Esophagus squamous epithelium (tissue), 5 donors: ENCODE results near the gene PTPRD. TPM values are rescaled to one million over a fixed set of nuclear protein-coding genes. Genes with fewer than 3 reads are reported as not detected.

Source experiments
- DNase-seq: peaks from one replicate; lab custom pipeline; 2025; lab: John Stamatoyannopoulos, UW
- H3K27ac ChIP-seq, 4 donors: fragments of 200-600 bp; sonication (generic); one replicate each; pipeline ENCODE4 v1.5.1; 2016 to 2019; ENCODE audit warnings: mild to moderate bottlenecking in 1 of 4
- H3K27me3 ChIP-seq, 4 donors: fragments of 200-600 bp; sonication (generic); 1 replicate in 3 of 4; 2 replicates in 1 of 4; pipeline versions ENCODE4 v1.5.1 to v1.6.0; 2017 to 2021; ENCODE audit warnings: antibody characterized with exemption in 1 of 4
- H3K36me3 ChIP-seq, 3 donors: fragments of 200-600 bp; sonication (generic); one replicate each; pipeline ENCODE4 v1.5.1; 2016 to 2019
- H3K4me1 ChIP-seq, 3 donors: fragments of 200-600 bp; sonication (generic); one replicate each; pipeline ENCODE4 v1.5.1; 2017 to 2019
- H3K4me3 ChIP-seq, 4 donors: fragments of 200-600 bp; sonication (generic); 1 replicate in 3 of 4; 2 replicates in 1 of 4; pipeline ENCODE4 v1.5.1; 2016 to 2019; ENCODE audit warnings: mild to moderate bottlenecking in 2 of 4, moderate library complexity in 1 of 4
- H3K9me3 ChIP-seq, 3 donors: fragments of 200-600 bp; sonication (generic); one replicate each; pipeline ENCODE4 v1.5.1; 2016 to 2019
- POLR2A ChIP-seq, 4 donors: fragments of 450-650 bp; IDR thresholded peaks; one replicate each; pipeline ENCODE4 v1.6.1; 2017; ENCODE audit warnings: antibody characterized with exemption in 4 of 4, mild to moderate bottlenecking in 4 of 4, moderate library complexity in 3 of 4
- WGBS, 2 donors: methylation state at CpG; one replicate each; pipeline ENCODE4 v1.1.5; 2018; 5-methylcytosine and 5-hydroxymethylcytosine counted together
- intact Hi-C: fragments of 100-400 bp; cut with DNase I; formaldehyde crosslinking; loops from one replicate; pipeline ENCODE4 v1.15.0; 2022
- total RNA-seq, 4 donors: library from RNA; depleted of rRNA; stranded (reverse); fragments of >200 nt; gene quantifications; one replicate each; pipeline ENCODE4 v1.1.0, GENCODE V29; 2016
- TF ChIP-seq, protein P1 (sequence below), 6 experiments: fragments of 450-650 bp in 4 of 6; fragments of 200-600 bp in 2 of 6; sonication (generic) in 2 of 6; IDR thresholded peaks; one replicate each; pipeline ENCODE4 v1.5.1; 2016 to 2019; ENCODE audit warnings: antibody characterized with exemption in 6 of 6, mild to moderate bottlenecking in 4 of 6, moderate library complexity in 4 of 6
- donor health status: DM: yes; HTN: yes; CAD: no.

The PTPRD gene
- total RNA-seq, 4 donors from 2014 or later, result 0.23 to 16.3 (median 6.6) TPM

DNA sequence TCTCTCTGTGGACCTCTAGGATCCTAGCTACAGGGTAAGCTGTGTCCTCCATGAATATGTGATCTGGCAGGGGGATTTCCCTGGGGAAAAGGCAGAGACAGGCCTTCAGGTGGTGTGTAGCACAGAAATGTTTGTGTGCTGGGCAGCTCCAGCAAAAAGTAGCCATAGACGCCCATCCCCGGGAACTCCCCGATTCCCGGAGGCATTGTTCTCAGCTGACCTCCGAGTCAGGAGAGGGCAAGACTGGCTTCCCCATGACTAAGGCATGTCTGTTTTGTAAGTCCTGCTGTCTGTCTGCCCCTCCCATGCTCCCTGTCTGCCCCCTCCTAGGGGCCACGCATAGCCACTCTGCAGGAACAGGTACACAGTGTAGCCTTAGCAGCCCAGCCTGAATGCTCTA, 834.5 kb downstream of the PTPRD start:
- 89% methylated on average over 6 of the region's 6 CpGs; no CpG with 5 or more reads in 1 of the 2 donors for WGBS, 2 donors
- no peak overlapping the region for H3K27ac ChIP-seq
- no peak for TF ChIP-seq POLR2A (IDR thresholded peaks at IDR 0.05)
- TF ChIP-seq, protein P1, sequence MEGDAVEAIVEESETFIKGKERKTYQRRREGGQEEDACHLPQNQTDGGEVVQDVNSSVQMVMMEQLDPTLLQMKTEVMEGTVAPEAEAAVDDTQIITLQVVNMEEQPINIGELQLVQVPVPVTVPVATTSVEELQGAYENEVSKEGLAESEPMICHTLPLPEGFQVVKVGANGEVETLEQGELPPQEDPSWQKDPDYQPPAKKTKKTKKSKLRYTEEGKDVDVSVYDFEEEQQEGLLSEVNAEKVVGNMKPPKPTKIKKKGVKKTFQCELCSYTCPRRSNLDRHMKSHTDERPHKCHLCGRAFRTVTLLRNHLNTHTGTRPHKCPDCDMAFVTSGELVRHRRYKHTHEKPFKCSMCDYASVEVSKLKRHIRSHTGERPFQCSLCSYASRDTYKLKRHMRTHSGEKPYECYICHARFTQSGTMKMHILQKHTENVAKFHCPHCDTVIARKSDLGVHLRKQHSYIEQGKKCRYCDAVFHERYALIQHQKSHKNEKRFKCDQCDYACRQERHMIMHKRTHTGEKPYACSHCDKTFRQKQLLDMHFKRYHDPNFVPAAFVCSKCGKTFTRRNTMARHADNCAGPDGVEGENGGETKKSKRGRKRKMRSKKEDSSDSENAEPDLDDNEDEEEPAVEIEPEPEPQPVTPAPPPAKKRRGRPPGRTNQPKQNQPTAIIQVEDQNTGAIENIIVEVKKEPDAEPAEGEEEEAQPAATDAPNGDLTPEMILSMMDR (IDR thresholded peaks at IDR 0.05), result no peak
- H3K9me3 ChIP-seq, result no peaks in the 10 kb centered on the region
- no peak overlapping the region for H3K4me3 ChIP-seq
- DNase-seq, result no peak
- intact Hi-C loops, result no loop called here
- no peaks in the 10 kb centered on the region for H3K27me3 ChIP-seq
- H3K36me3 ChIP-seq, result no peaks in the 10 kb centered on the region
- no peaks in the 10 kb centered on the region for H3K4me1 ChIP-seq

DNA sequence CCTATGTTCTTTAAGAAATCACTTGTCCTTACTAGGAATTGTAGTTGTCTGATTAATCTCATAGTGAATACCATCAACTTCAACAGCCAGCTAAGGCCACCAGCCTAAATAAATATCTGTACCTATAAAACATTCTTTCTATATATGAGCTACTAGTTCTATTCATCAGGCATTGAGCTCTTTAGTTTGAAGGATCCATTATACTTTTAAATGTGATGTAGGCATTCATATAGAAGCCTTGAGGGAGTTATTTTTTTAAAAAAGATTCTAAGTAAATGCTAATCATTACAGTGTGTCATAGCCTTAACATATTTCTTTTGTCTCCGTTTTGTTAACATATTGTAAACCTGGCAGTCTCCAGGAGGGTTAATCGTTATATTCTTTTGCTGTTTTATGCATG, 838.3 kb downstream of the PTPRD start:
- H3K27ac ChIP-seq, result no peak overlapping the region
- DNase-seq, result no peak
- no peaks in the 10 kb centered on the region for H3K4me1 ChIP-seq
- no peak overlapping the region for H3K4me3 ChIP-seq
- H3K27me3 ChIP-seq, result no peaks in the 10 kb centered on the region
- TF ChIP-seq, protein P1 (IDR thresholded peaks at IDR 0.05), result no peak
- TF ChIP-seq POLR2A (IDR thresholded peaks at IDR 0.05), result no peak
- intact Hi-C loops, result no loop called here
- H3K36me3 ChIP-seq, result no peaks in the 10 kb centered on the region
- H3K9me3 ChIP-seq, result no peaks in the 10 kb centered on the region
- WGBS, 2 donors, result 68 to 74% methylated on average over 2 of the region's 2 CpGs

DNA sequence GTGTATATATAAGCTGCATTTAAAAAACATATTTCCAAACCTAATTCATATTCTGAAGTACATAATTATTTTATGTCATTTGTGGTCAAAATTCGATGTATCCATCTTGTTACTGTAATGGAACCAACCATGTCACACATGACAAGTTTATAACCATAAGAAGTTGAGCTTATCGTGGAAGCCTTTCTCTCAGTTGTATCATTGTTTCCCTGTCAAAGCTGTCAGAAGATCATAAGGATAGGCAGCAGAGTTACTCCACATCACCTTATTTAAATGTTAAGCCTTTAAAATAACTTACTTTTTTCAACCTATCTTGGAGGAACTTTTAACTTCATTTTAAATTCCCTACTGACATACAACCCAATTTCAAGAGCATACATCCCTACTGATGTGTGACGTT, 841.5 kb downstream of the PTPRD start:
- 53 to 71% methylated on average over 3 of the region's 3 CpGs for WGBS, 2 donors
- Histone ChIP-seq H3K27me3 (no peaks in the 10 kb centered on the region), H3K36me3 (no peaks in the 10 kb centered on the region), H3K4me3 (no peak overlapping the region), H3K9me3 (no peaks in the 10 kb centered on the region), H3K4me1 (no peaks in the 10 kb centered on the region), H3K27ac (no peak overlapping the region)
- TF ChIP-seq, protein P1 (IDR thresholded peaks at IDR 0.05), result no peak
- TF ChIP-seq POLR2A (IDR thresholded peaks at IDR 0.05), result no peak
- no peak for DNase-seq
- intact Hi-C loops, result no loop called here

DNA sequence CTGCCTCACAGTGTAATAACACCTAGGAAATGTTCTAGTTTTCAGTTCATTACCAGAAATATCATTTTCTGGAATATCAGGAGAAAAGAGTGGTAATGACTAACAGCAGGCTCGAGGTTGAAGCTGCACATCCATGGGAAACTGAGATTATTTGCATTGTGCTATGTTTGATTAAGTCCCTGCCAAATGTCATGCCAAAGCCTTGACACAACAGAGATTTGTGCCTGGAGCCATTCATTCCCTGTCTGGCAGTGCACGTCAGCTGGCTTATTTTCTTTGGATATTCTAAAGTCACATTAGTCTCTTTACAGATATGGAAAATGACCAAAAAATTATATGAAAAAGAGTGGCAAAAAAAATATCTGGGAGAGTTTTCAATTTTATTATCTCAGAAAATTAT, 848.0 kb downstream of the PTPRD start:
- Histone ChIP-seq H3K9me3 (no peaks in the 10 kb centered on the region), H3K4me1 (no peaks in the 10 kb centered on the region), H3K27ac (no peak overlapping the region), H3K36me3 (no peaks in the 10 kb centered on the region), H3K27me3 (no peaks in the 10 kb centered on the region), H3K4me3 (no peak overlapping the region)
- WGBS, 2 donors, result 10 to 25% methylated on average over 2 of the region's 2 CpGs
- intact Hi-C loops, result no loop called here
- no peak for TF ChIP-seq POLR2A (IDR thresholded peaks at IDR 0.05)
- TF ChIP-seq, protein P1 (IDR thresholded peaks at IDR 0.05), result no peak
- no peak for DNase-seq

DNA sequence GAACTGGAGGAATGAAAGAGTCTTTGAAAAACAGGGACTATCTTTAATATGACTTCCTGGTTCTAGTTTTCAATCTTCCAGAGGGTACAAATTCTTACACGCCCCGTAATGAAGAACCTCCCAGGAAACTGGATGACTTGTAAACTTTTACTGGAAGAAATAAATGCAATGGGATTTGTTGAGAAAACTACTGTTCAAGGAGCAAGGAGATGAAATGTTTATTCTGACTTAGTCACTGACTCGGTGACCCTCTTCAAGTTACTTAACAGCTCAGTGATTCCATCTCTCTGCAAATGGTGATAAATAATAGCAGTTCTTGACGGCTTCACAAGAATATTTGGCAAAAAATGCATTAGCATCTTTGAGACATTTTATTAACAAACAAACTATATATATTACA, 858.6 kb downstream of the PTPRD start:
- no peak for TF ChIP-seq POLR2A (IDR thresholded peaks at IDR 0.05)
- TF ChIP-seq, protein P1 (IDR thresholded peaks at IDR 0.05), result no peak
- Histone ChIP-seq H3K27me3 (no peaks in the 10 kb centered on the region), H3K4me1 (no peaks in the 10 kb centered on the region), H3K4me3 (no peak overlapping the region), H3K27ac (no peak overlapping the region), H3K9me3 (no peaks in the 10 kb centered on the region), H3K36me3 (no peaks in the 10 kb centered on the region)
- WGBS, 2 donors, result 50 to 63% methylated on average over 4 of the region's 4 CpGs
- intact Hi-C loops, result no loop called here
- DNase-seq, result no peak
